Fibroblast of the aortic adventitia (primary cell): ENCODE results near the gene GALNT6. TPM values are rescaled to one million over a fixed set of nuclear protein-coding genes. Genes with fewer than 3 reads are reported as not detected.

ENCODE experiments used
- DNase-seq: peaks from one replicate; pipeline ENCODE4 v3.0.0-alpha.2; 2010; ENCODE audit warnings: low read depth
- H3K4me3 ChIP-seq: 2 replicates; pipeline ENCODE4 v1.5.1; 2011; ENCODE audit warnings: low read depth, mild to moderate bottlenecking, control low read depth, low read length, moderate library complexity
- CTCF ChIP-seq: IDR thresholded peaks from 2 replicates; pipeline ENCODE4 v1.5.1; 2011; ENCODE audit warnings: mild to moderate bottlenecking, low read length, control low read depth, inconsistent platforms; ENCODE audit not compliant: insufficient read depth
- total RNA-seq: library from RNA; depleted of rRNA; stranded (reverse); fragments of >200 nt; gene quantifications from 2 replicates; pipeline ENCODE4 v1.2.3, GENCODE V29; 2012; ENCODE audit warnings: low replicate concordance

Gene GALNT6
- total RNA-seq, 1 donor = 22.1 TPM

- DNase-seq = no peak
- H3K4me3 ChIP-seq = no peak overlapping the region
- TF ChIP-seq CTCF = no peak
Measured at GRCh38 chr12:51374856-51375255, 16.4 kb downstream of the GALNT6 start.

- no peak for TF ChIP-seq CTCF
- DNase-seq = peak; percentile 50
- H3K4me3 ChIP-seq = no peak overlapping the region
Measured at GRCh38 chr12:51374361-51374760, 16.8 kb downstream of the GALNT6 start.

- no peak for DNase-seq
- H3K4me3 ChIP-seq = no peak overlapping the region
- no peak for TF ChIP-seq CTCF
Measured at GRCh38 chr12:51373187-51373586, 18.0 kb downstream of the GALNT6 start.

- no peak overlapping the region for H3K4me3 ChIP-seq
- no peak for TF ChIP-seq CTCF
- DNase-seq = no peak
Measured at GRCh38 chr12:51372021-51372420, 19.2 kb downstream of the GALNT6 start.

GRCh38 chr12:51371295-51371953 lies 19.8 kb downstream of the GALNT6 start:
- no peak for TF ChIP-seq CTCF
- no peak overlapping the region for H3K4me3 ChIP-seq
- peak; percentile 93 for DNase-seq

GRCh38 chr12:51370667-51371066 lies 20.5 kb downstream of the GALNT6 start:
- H3K4me3 ChIP-seq = no peak overlapping the region
- no peak for DNase-seq
- TF ChIP-seq CTCF = no peak

- no peak for TF ChIP-seq CTCF
- H3K4me3 ChIP-seq = no peak overlapping the region
- DNase-seq = no peak
Measured at GRCh38 chr12:51369581-51369980, 21.6 kb downstream of the GALNT6 start.
